Ectodermal cell (in vitro differentiated cells): ENCODE measurements around the gene ZNHIT1.

Source experiments
- H3K27ac ChIP-seq: 2 replicates; pipeline ENCODE4 v1.7.0; 2013; ENCODE audit warnings: mild to moderate bottlenecking, low read depth, low read length; ENCODE audit not compliant: insufficient read depth, poor library complexity, severe bottlenecking
- H3K27me3 ChIP-seq: 2 replicates; pipeline ENCODE4 v1.7.0; 2013; ENCODE audit warnings: mild to moderate bottlenecking, low read length; ENCODE audit not compliant: insufficient read depth, control insufficient read depth, poor library complexity, severe bottlenecking
- H3K36me3 ChIP-seq: one replicate; pipeline ENCODE4 v1.7.0; 2013; ENCODE audit warnings: low read length; ENCODE audit not compliant: control insufficient read depth, insufficient read depth
- H3K4me1 ChIP-seq: one replicate; pipeline ENCODE4 v1.7.0; 2013; ENCODE audit warnings: low read length; ENCODE audit not compliant: control insufficient read depth, insufficient read depth
- H3K4me3 ChIP-seq: 2 replicates; pipeline ENCODE4 v1.7.0; 2013; ENCODE audit warnings: low read depth, low read length, control low read depth; ENCODE audit not compliant: insufficient read depth
- H3K9me3 ChIP-seq: 2 replicates; pipeline ENCODE4 v1.7.0; 2013; ENCODE audit warnings: mild to moderate bottlenecking, low read length, moderate library complexity; ENCODE audit not compliant: control insufficient read depth
- WGBS, 2 experiments: methylation state at CpG; one replicate each; pipeline ENCODE4 v1.1.7; 2013; ENCODE audit warnings: missing lambda C conversion rate in 2 of 2; 5-methylcytosine and 5-hydroxymethylcytosine counted together

Gene ZNHIT1

DNA sequence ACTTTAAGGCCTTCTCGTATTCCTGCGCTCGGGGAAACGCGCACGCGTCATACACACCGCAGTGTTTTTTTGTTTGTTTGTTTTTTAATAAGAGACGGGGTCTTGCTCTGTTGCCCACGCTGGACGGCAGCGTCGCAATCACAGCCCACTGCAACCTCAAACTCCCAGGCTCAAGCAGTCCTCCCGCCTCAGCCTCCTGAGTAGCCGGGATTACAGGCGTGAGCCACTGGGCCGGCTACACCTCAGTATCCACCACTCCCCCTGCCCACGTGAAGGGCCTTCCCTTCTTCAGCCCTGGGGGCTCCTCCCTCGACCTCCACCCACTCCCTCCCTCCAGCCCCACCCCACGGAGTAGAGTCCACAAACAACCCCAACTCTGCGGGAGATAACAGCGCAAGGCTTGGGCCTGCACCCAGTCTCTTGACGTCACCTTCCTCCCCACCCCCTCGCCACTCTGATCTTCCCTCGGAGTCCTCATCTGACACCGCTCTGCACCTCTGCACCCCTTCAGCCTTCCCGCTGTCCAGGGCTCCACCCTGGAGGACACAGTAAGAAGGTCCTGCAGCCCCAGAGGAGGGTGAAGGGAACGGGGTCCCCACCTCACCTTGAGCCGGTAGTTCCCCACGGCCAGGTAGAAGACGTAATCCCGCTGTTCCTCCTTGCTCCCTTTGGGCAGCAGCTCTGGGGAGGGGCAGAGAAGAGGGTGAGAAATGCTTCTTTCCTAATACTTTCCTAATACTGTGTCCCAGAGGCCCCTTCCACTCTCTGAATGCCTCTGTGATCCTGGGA is 22.5 kb downstream of the ZNHIT1 start:
- Histone ChIP-seq H3K4me3 (no peak overlapping the region), H3K9me3 (no peaks in the 10 kb centered on the region), H3K27ac (no peak overlapping the region), H3K4me1 (peaks cover 8% of the 10 kb centered on the region), H3K36me3 (peaks cover 4% of the 10 kb centered on the region), H3K27me3 (no peaks in the 10 kb centered on the region)
- 94 to 95% methylated on average over 32 of the region's 32 CpGs for WGBS, 2 experiments

DNA sequence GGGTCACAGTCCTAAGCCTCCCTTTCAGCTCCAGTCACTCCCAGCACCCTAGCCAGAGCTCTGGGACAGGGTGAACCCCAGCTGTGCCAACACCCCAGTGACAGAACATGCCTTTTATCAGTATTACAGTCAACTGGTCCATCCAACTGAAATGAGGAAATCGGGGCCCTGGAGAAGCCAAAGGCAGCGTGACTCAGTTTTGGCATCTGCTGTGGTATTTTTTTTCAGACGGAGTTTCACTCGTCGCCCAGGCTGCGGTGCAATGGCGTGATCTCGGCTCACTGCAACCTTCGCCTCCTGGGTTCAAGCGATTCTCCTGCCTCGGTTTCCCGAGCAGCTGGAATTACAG is 23.0 kb downstream of the ZNHIT1 start:
- Histone ChIP-seq H3K4me1 (peaks cover 8% of the 10 kb centered on the region), H3K9me3 (no peaks in the 10 kb centered on the region), H3K4me3 (no peak overlapping the region), H3K27ac (no peak overlapping the region), H3K36me3 (peaks cover 4% of the 10 kb centered on the region), H3K27me3 (no peaks in the 10 kb centered on the region)
- 95 to 96% methylated on average over 12 of the region's 12 CpGs for WGBS, 2 experiments

DNA sequence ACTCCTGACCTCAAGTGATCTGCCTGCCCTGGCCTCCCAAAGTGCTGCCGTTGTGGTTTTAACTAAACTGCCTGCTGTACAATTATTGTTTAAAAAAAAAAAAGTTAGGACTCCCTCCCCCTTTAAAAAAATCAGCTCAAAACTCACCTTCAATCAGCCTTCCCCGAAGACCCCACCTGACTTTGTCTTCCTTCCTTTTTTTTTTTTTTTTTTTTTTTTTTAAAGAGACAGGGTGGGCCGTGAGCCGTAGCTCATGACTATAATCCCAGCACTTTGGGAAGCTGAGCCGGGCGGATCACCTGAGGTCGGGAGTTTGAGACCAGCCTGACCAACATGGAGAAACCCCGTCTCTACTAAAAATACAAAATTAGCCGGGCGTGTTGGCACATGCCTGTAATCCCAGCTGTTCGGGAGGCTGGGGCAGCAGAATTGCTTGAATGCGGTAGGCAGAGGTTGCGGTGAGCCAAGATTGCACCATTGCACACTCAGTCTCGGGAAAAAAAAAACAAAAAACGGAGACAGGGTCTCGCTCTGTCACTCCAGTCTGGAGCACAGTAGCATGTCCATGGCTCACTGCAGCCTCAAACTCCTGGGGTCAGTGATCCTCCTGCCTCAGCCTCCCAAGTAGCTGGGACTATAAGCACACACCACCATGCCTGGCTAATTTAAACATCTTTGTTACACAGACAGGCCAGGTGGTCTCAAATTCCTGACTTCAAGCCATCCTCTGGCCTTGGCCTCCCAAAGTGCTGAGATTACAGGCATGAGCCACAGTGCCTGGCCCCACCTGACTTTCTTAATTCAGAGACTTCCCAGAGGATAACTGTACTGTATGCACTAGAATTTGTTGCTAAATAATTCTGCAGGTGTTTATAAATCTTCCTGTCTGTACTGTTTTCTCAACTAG is 23.7 kb downstream of the ZNHIT1 start:
- no peaks in the 10 kb centered on the region for H3K27me3 ChIP-seq
- peaks cover 8% of the 10 kb centered on the region for H3K4me1 ChIP-seq
- 91 to 95% methylated on average over 16 of the region's 16 CpGs for WGBS, 2 experiments
- H3K9me3 ChIP-seq: no peaks in the 10 kb centered on the region
- H3K4me3 ChIP-seq: no peak overlapping the region
- peaks cover 4% of the 10 kb centered on the region for H3K36me3 ChIP-seq
- H3K27ac ChIP-seq: no peak overlapping the region

DNA sequence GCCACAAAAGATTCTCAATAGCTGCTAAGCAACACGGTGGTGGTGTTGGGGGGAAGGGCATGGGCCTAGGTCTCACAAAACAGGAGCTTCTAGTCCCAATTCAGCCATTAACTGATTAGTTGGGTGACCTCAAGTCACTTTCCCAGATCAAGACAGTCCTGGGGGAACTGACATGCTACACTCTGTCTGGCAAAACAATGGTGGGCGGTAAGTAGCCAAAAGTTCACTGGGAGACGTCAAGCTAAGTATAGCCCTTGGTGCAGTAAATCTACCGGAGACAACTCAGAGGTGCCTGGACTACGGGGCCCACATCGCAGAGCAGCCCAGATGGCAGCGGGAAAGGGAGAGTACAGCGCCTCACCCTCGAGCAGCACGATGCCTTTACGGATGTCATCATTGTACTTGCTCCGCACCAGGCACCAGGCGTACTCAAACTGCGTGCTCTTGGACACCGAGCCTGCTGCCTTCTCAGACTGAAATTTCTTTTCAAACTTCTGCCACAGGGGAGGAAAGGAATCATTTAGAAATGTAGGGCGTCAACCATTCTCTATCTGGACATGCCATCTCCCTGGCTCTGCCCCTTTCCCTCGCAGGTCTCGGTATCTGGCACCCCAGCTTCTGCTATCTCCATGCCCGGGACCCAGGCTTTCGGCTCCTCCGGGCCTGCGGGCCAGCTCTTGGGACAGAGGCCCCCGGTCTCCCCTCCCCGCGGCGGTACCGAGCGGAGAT is 25.8 kb downstream of the ZNHIT1 start:
- Histone ChIP-seq H3K27ac (no peak overlapping the region), H3K4me3 (peak overlapping the region; percentile 100), H3K4me1 (peaks cover under 1% of the 10 kb centered on the region), H3K9me3 (no peaks in the 10 kb centered on the region), H3K27me3 (no peaks in the 10 kb centered on the region), H3K36me3 (no peaks in the 10 kb centered on the region)
- WGBS, 2 experiments: 49 to 52% methylated on average over 28 of the region's 28 CpGs

- H3K4me1 ChIP-seq: no peaks in the 10 kb centered on the region
- H3K9me3 ChIP-seq: no peaks in the 10 kb centered on the region
- no peaks in the 10 kb centered on the region for H3K27me3 ChIP-seq
- H3K36me3 ChIP-seq: no peaks in the 10 kb centered on the region
- peak within 1 kb of the TSS; percentile 22 for H3K27ac ChIP-seq
- 0 to 1% methylated on average over 45 of the region's 45 CpGs for WGBS, 2 experiments
- H3K4me3 ChIP-seq: peak within 1 kb of the TSS; percentile 100
Observed at GRCh38 chr7:101244375-101245146, 26.6 kb downstream of the ZNHIT1 start, which contains the start of gene FIS1. TSS of gene FIS1 (minus strand) at chr7:101245081. CDS start at chr7:101245004, 77 bp downstream.

- Histone ChIP-seq H3K27me3 (no peaks in the 10 kb centered on the region), H3K36me3 (no peaks in the 10 kb centered on the region), H3K27ac (no peak overlapping the region), H3K4me1 (no peaks in the 10 kb centered on the region), H3K4me3 (peak overlapping the region; percentile 100), H3K9me3 (no peaks in the 10 kb centered on the region)
- WGBS, 2 experiments: 53 to 55% methylated on average over 32 of the region's 32 CpGs
Observed at GRCh38 chr7:101245147-101245668, 27.2 kb downstream of the ZNHIT1 start.

GRCh38 chr7:101248276-101248675 is 30.3 kb downstream of the ZNHIT1 start:
- Histone ChIP-seq H3K27ac (no peak overlapping the region), H3K9me3 (no peaks in the 10 kb centered on the region), H3K36me3 (no peaks in the 10 kb centered on the region), H3K4me1 (peaks cover 5% of the 10 kb centered on the region), H3K4me3 (no peak overlapping the region), H3K27me3 (no peaks in the 10 kb centered on the region)
- WGBS, 2 experiments: 89% methylated on average over 5 of the region's 5 CpGs

DNA sequence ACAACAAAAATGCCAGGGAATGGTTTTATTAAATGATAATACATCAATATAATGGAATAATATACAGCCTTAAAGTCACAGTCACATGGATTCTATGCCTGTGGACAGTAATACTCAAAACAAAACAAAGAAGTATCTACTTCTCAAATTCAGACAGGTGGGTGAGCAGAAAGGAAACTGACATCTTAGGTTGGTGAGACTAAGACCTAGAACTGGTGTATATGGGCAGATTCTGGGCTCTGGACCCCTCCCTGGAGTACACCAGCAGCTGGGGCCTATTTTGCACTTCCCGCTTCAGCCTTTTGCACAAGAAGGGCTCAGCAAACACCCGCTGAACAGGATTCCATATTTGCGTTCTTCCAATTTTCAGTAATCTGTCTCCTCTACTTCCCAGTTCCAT is 32.4 kb downstream of the ZNHIT1 start:
- Histone ChIP-seq H3K27ac (no peak overlapping the region), H3K4me1 (peaks cover 5% of the 10 kb centered on the region), H3K36me3 (no peaks in the 10 kb centered on the region), H3K27me3 (no peaks in the 10 kb centered on the region), H3K9me3 (no peaks in the 10 kb centered on the region), H3K4me3 (no peak overlapping the region)
- 95 to 97% methylated on average over 3 of the region's 3 CpGs for WGBS, 2 experiments

GRCh38 chr7:101251871-101252659 is 34.1 kb downstream of the ZNHIT1 start:
- Histone ChIP-seq H3K27me3 (no peaks in the 10 kb centered on the region), H3K9me3 (no peaks in the 10 kb centered on the region), H3K36me3 (no peaks in the 10 kb centered on the region), H3K27ac (no peak overlapping the region), H3K4me1 (peaks cover 5% of the 10 kb centered on the region), H3K4me3 (peak overlapping the region; percentile 85)
- WGBS, 2 experiments: 2% methylated on average over 55 of the region's 55 CpGs
